Right renal pelvis (tissue), 4 donors: ENCODE measurements around the gene PHF19. TPM values are rescaled to one million over a fixed set of nuclear protein-coding genes. Genes with fewer than 3 reads are reported as not detected.

Experiments used
- DNase-seq, 4 donors: peaks; one replicate each; pipeline ENCODE4 v3.0.0-alpha.2; 2013; ENCODE audit warnings: low read depth in 4 of 4, low spot score in 3 of 4, missing footprints in 1 of 4
- polyA plus RNA-seq, 4 donors: library from polyadenylated mRNA; unstranded; fragments of 120-200 nt; gene quantifications; one replicate each; pipeline ENCODE4 v1.2.1, GENCODE V29; 2013; ENCODE audit not compliant: insufficient read length in 4 of 4

The PHF19 gene
- 10 to 100 TPM; 25.4 to 30.0 (median 28.7) TPM for polyA plus RNA-seq

- DNase-seq = no peak
These were observed at the start of gene PHF19 for GRCh38 chr9:120876842-120877240. Gene PHF19, minus strand, starts transcription at chr9:120877188. Its CDS starts 2,447 bp downstream, at chr9:120874741.

- no peak for DNase-seq
These were observed 49.5 kb upstream of the PHF19 start, which contains the start of gene TRAF1 for GRCh38 chr9:120926397-120926928. Gene TRAF1, minus strand, starts transcription at chr9:120926796. Its CDS starts 721 bp downstream, at chr9:120926075.

- no peak for DNase-seq
These were observed 48.8 kb upstream of the PHF19 start for GRCh38 chr9:120925535-120926396.

- no peak for DNase-seq
These were observed 47.9 kb upstream of the PHF19 start for GRCh38 chr9:120924698-120925534.

GRCh38 chr9:120923620-120924328 lies 46.8 kb upstream of the PHF19 start:
- DNase-seq = no peak

GRCh38 chr9:120922404-120923195 lies 45.6 kb upstream of the PHF19 start:
- DNase-seq = no peak

GRCh38 chr9:120921661-120922181 lies 44.7 kb upstream of the PHF19 start:
- DNase-seq = no peak

- no peak for DNase-seq
These were observed 43.8 kb upstream of the PHF19 start for GRCh38 chr9:120920806-120921178.

- DNase-seq = no peak
These were observed 43.1 kb upstream of the PHF19 start for GRCh38 chr9:120919843-120920805.

GRCh38 chr9:120918931-120919842 lies 42.2 kb upstream of the PHF19 start:
- no peak for DNase-seq

- no peak for DNase-seq
These were observed 41.2 kb upstream of the PHF19 start for GRCh38 chr9:120917929-120918762.

GRCh38 chr9:120916991-120917880 lies 40.2 kb upstream of the PHF19 start:
- DNase-seq = no peak

GRCh38 chr9:120916588-120916987 lies 39.6 kb upstream of the PHF19 start:
- no peak for DNase-seq

- DNase-seq = no peak
These were observed 39.0 kb upstream of the PHF19 start for GRCh38 chr9:120915854-120916470.

- no peak for DNase-seq
These were observed 38.0 kb upstream of the PHF19 start for GRCh38 chr9:120914953-120915352.
